Naive thymus-derived CD8-positive, alpha-beta T cell (primary cell): ENCODE data around the gene SLC6A16. TPM values are rescaled to one million over a fixed set of nuclear protein-coding genes. Genes with fewer than 3 reads are reported as not detected.

Experiments
- ATAC-seq, 2 donors: fragments of 150-1000 bp; cut with Tn5 transposase in 1 of 2; sonication (Bioruptor Pico), chemical (Tn5 transposase) in 1 of 2; 1 replicate in 1 of 2; 2 replicates in 1 of 2; pipeline ENCODE4 v1.10.0; 2021; ENCODE audit warnings: mild to moderate bottlenecking in 2 of 2, moderate library complexity in 2 of 2
- POLR2A ChIA-PET: fragments of 350-600 bp; sonication (Branson Sonifier 250); formaldehyde crosslinking; loops from one replicate; lab custom pipeline; 2021; ENCODE audit warnings: antibody characterized with exemption; lab: Charles Lee
- DNase-seq, 10 donors: peaks; one replicate each; pipeline versions ENCODE4 v3.0.0 to v3.0.0-alpha.2; 2020 to 2022
- H3K27ac Mint-ChIP-seq, 10 donors: one replicate each; pipeline ENCODE4 v1.8.0; 2020 to 2022; ENCODE audit warnings: mild to moderate bottlenecking in 10 of 10, mixed read lengths in 10 of 10, moderate library complexity in 4 of 10, inconsistent platforms in 1 of 10
- H3K27me3 Mint-ChIP-seq, 5 donors: one replicate each; pipeline ENCODE4 v1.8.0; 2021 to 2022; ENCODE audit warnings: mixed read lengths in 5 of 5
- H3K36me3 Mint-ChIP-seq, 3 donors: one replicate each; pipeline ENCODE4 v1.8.0; 2020 to 2022; ENCODE audit warnings: mixed read lengths in 3 of 3, mild to moderate bottlenecking in 2 of 3, inconsistent platforms in 1 of 3
- H3K4me1 Mint-ChIP-seq, 4 donors: one replicate each; pipeline ENCODE4 v1.8.0; 2021 to 2022; ENCODE audit warnings: mixed read lengths in 4 of 4
- H3K4me3 Mint-ChIP-seq, 10 donors: one replicate each; pipeline ENCODE4 v1.8.0; 2020 to 2022; ENCODE audit warnings: mild to moderate bottlenecking in 10 of 10, mixed read lengths in 10 of 10, moderate library complexity in 6 of 10, inconsistent platforms in 1 of 10
- H3K9me3 Mint-ChIP-seq, 9 donors: one replicate each; pipeline ENCODE4 v1.8.0; 2020 to 2022; ENCODE audit warnings: mixed read lengths in 9 of 9, mild to moderate bottlenecking in 3 of 9, inconsistent platforms in 1 of 9, moderate library complexity in 1 of 9
- polyA plus RNA-seq, 3 donors: library from polyadenylated mRNA; unstranded; fragments of 300-500 nt; fragmentation: Illumina TruSeq; gene quantifications; one replicate each; pipeline ENCODE4 v1.2.3, GENCODE V29; 2021
- total RNA-seq, 8 experiments: library from RNA in 2 of 8; stranded (reverse) in 2 of 8; gene quantifications; one replicate each; pipeline ENCODE4 v1.2.3 and lab custom pipeline; 2021 to 2026

The SLC6A16 gene
- total and polyA plus RNA-seq, 5 experiments from 2014 or later = 0.97 to 6.9 (median 1.5) TPM

DNA sequence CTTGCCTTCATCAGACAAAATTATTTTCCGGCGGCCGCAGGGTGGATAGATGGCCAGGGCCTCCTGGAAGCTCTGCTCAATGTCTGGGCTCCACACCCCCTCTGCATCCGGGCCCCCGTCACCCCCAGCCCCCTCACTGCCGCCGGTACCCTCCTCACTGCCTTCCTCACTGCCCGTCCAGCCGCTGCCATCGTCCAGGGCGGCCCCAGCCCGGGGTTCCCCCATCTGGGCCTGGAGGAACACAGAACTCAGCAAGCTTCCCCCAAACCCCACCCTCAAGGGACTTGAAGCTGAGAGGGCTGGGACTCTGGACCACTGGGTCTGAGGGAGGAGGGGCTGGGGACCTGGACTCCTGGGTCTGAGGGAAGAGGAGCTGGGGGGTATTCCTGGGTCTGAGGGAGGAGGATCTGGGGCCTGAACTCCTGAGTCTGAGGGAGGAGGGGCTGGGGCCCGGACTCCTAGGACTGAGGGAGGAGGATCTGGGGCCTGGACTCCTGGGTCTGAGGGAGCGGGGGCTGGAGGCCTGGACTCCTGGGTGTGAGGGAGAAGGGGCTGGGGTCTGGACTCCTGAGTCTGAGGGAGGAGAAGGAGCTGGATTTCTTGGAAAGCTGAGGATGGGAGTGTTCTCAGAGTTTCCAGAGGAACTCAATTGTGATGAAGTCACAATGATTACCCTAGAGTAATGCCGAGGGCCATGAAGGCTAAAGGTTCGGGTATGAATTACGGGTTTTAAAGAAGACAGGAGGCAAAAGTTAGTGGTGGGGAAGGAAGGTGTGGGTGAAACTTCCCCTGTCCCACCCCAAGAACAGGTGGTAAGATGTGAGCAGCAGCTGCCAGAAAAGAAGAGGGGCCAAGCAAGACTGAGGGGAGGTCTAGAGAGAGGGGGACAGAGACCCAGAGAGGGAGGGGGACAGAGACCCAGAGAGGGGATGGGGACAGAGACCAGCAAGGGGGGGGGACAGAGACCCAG is 35.1 kb upstream of the SLC6A16 start:
- Mint-ChIP-seq H3K9me3 (no peaks in the 10 kb centered on the region), H3K36me3 (no peaks in the 10 kb centered on the region), H3K4me1 (peaks cover 15 to 34% (median 30%) of the 10 kb centered on the region in 4 donors), H3K27ac (peak overlapping the region in 6 of 10 donors; percentile 17 to 77 (median 55)), H3K4me3 (peak overlapping the region in 8 of 10 donors; percentile 25 to 73 (median 46)), H3K27me3 (peaks cover 4 to 31% (median 10%) of the 10 kb centered on the region in 5 donors)
- POLR2A ChIA-PET = interaction anchor here (1.3 kb wide), 1 partner anchor 10 kb away, joined by 3 read pairs; no protein-coding TSS in a partner anchor
- DNase-seq (no peak), ATAC-seq (peak in 1 of 2 donors; percentile 15)

DNA sequence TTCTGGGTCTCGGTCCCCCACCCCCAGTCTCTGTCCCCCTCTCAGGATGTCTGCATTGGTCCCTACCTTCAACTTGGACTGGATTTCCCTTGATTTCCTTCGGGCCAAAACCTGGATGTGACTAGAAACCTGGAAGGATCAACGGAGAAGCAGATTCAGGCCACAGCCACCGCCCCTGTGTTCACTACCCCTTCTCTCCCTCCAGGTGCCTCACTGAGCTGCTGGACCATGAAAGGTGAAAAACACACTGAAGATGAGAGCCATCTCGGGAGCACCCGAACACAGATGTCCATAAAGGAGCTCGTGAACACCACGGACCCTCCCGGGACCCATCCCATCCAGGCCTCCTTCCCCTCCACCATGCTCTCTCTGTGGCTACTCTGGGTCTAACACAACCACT is 32.2 kb upstream of the SLC6A16 start:
- Mint-ChIP-seq H3K27me3 (peaks cover 4 to 40% (median 11%) of the 10 kb centered on the region in 5 donors), H3K4me1 (peaks cover 19 to 31% (median 27%) of the 10 kb centered on the region in 4 donors), H3K36me3 (no peaks in the 10 kb centered on the region), H3K27ac (no peak overlapping the region), H3K9me3 (no peaks in the 10 kb centered on the region), H3K4me3 (no peak overlapping the region)
- DNase-seq (no peak), ATAC-seq (no peak)
- POLR2A ChIA-PET = interaction anchor here (0.6 to 1.0 kb wide), 2 partner anchors 9 to 10 kb away, joined by 3 to 9 read pairs; no protein-coding TSS in a partner anchor

DNA sequence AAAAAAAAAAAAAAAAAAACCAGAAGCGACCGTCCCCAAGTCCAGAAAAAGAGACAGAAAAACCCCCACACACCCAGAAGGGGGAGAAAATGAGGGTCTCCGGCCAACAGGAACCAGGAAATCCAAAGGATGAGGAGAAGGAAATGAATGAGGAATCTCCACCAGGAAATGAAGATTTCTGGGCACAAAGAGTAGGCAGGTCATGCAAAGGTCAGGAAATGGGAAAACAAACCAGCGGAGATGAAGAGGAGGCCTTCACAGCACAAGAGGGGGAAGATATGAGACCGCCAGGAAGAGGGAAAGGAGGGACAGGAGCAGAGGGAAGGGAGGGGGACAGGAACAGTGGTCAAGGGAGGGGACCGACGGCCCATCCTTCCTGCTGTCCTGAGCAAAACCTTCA is 31.4 kb upstream of the SLC6A16 start:
- ATAC-seq (no peak), DNase-seq (no peak)
- no peaks in the 10 kb centered on the region for H3K36me3 Mint-ChIP-seq
- H3K27me3 Mint-ChIP-seq = peaks cover 4 to 40% (median 11%) of the 10 kb centered on the region in 5 donors
- POLR2A ChIA-PET = interaction anchor here (0.6 kb wide), 1 partner anchor 18 kb away, joined by 3 read pairs; no protein-coding TSS in a partner anchor
- H3K4me3 Mint-ChIP-seq = peak overlapping the region in 1 of 10 donors; percentile 6
- H3K9me3 Mint-ChIP-seq = no peaks in the 10 kb centered on the region
- H3K4me1 Mint-ChIP-seq = peaks cover 19 to 31% (median 22%) of the 10 kb centered on the region in 4 donors
- H3K27ac Mint-ChIP-seq = no peak overlapping the region

DNA sequence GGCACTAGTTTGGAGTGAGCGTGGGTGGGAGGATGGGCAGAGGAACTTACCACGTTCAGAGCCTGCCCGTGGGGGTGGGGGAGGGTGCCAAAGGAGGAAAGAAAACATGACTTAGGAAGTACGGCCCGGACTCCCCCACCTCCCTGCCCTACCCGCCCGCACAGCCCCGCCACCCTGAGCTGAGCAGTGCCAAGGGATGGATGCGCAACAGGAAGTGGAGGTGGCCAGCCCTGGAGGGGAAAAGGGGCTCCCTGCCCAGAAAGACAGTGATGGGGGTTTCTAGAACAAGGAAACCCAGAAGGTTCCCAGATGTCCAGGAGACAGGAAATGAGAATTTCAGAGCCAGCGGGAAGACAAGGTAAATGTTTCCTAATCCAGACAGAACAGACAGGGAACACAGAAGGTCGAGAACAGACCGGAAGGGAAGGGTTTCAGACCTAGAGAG is 30.9 kb upstream of the SLC6A16 start:
- Mint-ChIP-seq H3K27me3 (peaks cover 4 to 40% (median 11%) of the 10 kb centered on the region in 5 donors), H3K27ac (no peak overlapping the region), H3K4me3 (peak overlapping the region in 1 of 10 donors; percentile 54), H3K36me3 (no peaks in the 10 kb centered on the region), H3K4me1 (peaks cover 16 to 28% (median 20%) of the 10 kb centered on the region in 4 donors), H3K9me3 (no peaks in the 10 kb centered on the region)
- POLR2A ChIA-PET = interaction anchor here (0.6 kb wide), 1 partner anchor 19 kb away, joined by 3 read pairs; no protein-coding TSS in a partner anchor
- DNase-seq (no peak), ATAC-seq (no peak)

DNA sequence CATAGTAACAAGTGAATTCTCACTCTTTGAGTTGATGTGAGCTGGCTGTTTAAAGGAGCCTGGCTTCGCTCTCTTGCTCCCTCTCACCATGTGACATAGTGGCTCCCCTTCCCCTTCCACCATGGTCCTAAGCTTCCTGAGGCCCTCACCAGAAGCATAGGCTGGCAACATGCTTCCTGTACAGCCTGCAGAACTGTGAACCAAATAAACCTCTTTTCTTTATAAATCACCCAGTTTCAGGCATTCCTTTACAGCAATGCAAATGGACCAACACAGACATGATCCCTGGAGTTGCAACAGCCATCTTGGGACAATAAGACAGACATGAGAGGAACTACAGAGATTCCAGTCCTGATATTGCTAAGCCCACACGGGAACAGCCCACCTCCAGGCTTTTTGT is 24.6 kb upstream of the SLC6A16 start:
- POLR2A ChIA-PET = interaction anchor here (0.7 to 1.3 kb wide), 3 partner anchors 16 to 511 kb away, joined by 3 to 5 read pairs (median 4); no protein-coding TSS in a partner anchor
- ATAC-seq (no peak), DNase-seq (no peak)
- Mint-ChIP-seq H3K9me3 (no peaks in the 10 kb centered on the region), H3K4me1 (peaks cover 0 to 15% (median 9%) of the 10 kb centered on the region in 4 donors), H3K36me3 (no peaks in the 10 kb centered on the region), H3K27ac (no peak overlapping the region), H3K4me3 (no peak overlapping the region), H3K27me3 (peaks cover 0 to 12% (median 2%) of the 10 kb centered on the region in 5 donors)

DNA sequence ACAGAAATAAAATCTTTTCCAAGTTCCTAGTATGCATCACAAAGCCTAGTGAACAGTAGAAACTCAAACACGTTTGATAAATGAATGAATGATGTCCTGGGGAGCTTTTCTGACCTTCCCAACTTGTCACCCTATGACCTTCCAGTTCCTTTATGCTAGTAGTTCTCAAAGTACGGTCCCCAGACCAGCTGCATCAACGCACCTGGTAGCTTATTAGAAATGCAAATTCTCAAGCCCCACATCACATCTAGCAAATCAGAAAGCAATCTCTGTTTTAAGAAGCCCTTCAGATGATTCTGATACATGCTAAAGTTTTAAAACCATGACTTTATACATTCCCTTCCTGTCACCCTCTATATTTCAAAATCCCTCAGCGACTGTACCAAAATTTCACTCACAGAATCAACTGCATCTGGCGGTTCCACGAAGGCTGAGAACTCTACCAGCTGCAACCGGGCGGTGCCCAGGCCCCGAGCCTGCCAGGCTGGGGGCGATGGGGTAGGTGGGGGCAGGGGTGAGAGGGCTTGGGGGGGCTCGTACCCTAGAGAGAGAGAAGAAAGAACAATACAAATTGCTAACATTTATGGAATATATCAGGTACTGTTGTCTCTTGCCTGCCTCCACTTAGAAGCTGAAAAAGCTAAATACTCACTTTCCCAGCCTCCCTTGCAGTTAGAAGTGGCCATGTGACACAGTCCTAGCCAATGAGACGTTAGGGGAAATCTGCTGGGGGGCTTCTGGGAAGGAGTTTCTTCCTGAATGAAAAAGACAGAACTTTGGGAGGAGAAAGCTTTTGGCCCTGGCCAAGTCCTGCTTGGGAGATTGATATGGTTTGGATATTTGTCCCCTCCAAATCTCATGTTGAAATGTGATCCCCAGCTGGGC is 23.6 kb upstream of the SLC6A16 start:
- no peaks in the 10 kb centered on the region for H3K36me3 Mint-ChIP-seq
- DNase-seq = no peak
- no peak overlapping the region for H3K27ac Mint-ChIP-seq
- no peaks in the 10 kb centered on the region for H3K9me3 Mint-ChIP-seq
- POLR2A ChIA-PET = interaction anchor here (1.3 to 1.6 kb wide), 2 partner anchors 9 to 15 kb away, joined by 3 to 9 read pairs; no protein-coding TSS in a partner anchor
- peaks cover 0 to 9% (median 0%) of the 10 kb centered on the region in 5 donors for H3K27me3 Mint-ChIP-seq
- H3K4me1 Mint-ChIP-seq = peaks cover 0 to 17% (median 10%) of the 10 kb centered on the region in 4 donors
- no peak for ATAC-seq
- no peak overlapping the region for H3K4me3 Mint-ChIP-seq

DNA sequence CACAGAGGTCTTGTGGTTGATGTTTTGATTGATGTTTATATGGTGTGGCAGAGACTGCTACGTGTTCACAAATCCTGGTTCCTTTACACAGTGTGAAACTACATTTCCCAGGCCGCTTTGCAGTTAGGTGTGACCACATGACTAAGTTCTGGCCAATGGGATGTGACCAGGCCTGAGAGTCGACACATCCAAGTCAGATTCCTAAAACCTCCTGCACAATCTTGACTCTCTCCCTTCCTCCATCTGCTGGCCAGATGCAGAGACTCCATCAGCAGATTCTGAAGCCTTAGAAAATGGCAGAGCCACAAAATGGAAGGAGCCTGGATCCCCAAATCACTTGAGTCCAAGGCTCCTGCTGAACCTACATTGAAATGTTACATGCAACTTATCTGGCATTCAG is 22.8 kb upstream of the SLC6A16 start:
- ATAC-seq = peak in 1 of 2 donors; percentile 30
- POLR2A ChIA-PET = interaction anchor here (0.6 to 1.6 kb wide), 3 partner anchors 10 to 1758 kb away, joined by 3 to 9 read pairs (median 3); partner anchors contain the start of gene CD37
- Mint-ChIP-seq H3K27ac (peak overlapping the region in 1 of 10 donors; percentile 75), H3K4me3 (no peak overlapping the region), H3K36me3 (peaks cover 0 to 3% (median 0%) of the 10 kb centered on the region in 3 donors), H3K4me1 (peaks cover under 1 to 18% (median 10%) of the 10 kb centered on the region in 4 donors), H3K9me3 (no peaks in the 10 kb centered on the region), H3K27me3 (peaks cover 0 to 2% (median 0%) of the 10 kb centered on the region in 5 donors)
- DNase-seq = no peak

DNA sequence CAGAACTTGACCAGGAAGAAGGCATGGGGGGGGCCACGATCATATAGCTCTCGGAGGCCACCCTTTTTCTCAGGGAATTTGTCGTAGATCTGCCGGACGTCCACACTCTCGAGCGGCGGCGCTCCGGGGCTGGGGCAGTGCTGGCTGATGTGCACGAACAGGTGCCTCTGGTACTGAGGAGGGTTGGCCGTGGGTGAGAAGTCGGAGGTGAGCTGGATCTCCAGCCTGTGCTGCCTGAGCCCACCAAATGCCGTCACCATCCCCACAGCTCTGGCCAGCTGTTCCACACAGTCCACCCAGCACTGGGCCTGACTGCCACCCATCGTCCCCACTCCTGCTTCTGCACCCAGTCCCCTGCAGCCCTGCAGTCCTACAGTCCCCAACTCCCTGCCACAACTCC is 22.2 kb upstream of the SLC6A16 start:
- H3K27ac Mint-ChIP-seq = no peak overlapping the region
- DNase-seq = no peak

DNA sequence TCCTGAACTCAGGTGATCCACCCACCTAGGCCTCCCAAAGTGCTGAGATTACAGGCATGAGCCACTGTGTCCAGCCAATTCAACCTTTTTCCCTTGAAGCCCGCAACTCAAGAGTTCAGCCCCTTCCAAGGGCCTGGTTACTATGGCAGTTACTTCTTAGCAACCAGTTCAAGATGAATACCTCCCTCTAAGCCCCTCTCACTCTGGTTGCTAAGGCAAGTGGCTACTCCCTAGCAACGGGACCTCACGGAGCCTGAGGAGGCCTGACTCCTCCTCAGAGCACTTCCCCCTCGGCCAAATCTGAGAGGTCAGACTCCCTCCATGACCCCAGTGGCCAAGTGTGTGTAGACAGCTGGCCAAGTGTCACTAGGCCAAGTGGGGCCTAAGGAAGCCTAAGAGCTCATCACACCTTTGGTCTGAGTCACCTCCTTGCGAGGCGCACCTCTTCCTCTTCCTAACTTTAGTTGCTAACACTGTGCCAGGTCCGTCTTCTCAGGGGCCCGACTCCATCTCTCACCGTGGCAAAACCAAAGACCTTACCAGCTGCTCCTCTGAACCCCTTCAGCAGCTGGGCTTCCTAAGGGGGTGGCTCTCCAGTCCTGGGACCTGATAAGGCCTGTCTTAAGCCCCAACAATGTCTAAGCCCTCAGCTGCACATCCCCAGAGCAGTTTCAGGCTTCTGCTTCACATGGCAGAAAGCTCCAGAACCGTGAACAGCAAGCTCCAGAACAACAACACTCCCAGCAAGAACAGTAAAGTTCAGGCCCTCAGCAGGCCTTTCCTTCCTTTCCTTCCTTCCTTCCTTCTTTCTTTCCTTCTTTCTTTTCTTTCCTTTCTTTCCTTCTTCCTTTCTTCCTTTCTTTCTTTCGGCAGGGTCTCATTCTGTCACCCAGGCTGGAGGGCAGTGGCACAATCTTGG is 19.8 kb upstream of the SLC6A16 start:
- no peak for DNase-seq
- Mint-ChIP-seq H3K36me3 (peaks cover 0 to 18% (median 0%) of the 10 kb centered on the region in 3 donors), H3K27me3 (no peaks in the 10 kb centered on the region), H3K4me1 (peaks cover 11 to 38% (median 18%) of the 10 kb centered on the region in 4 donors), H3K4me3 (no peak overlapping the region), H3K9me3 (no peaks in the 10 kb centered on the region), H3K27ac (peak overlapping the region in 8 of 10 donors; percentile 14 to 87 (median 70))
- ATAC-seq = no peak
- POLR2A ChIA-PET = interaction anchor here (1.1 to 1.2 kb wide), 2 partner anchors 9 to 13 kb away, joined by 4 to 5 read pairs; partner anchors contain the start of gene CD37

More for the DNA sequence above, 22.2 kb upstream of the SLC6A16 start:
- ATAC-seq = no peak
- POLR2A ChIA-PET = interaction anchor here (0.6 to 1.6 kb wide), 3 partner anchors 10 to 1757 kb away, joined by 3 to 9 read pairs (median 3); partner anchors contain the start of gene CD37
- peaks cover 4 to 21% (median 12%) of the 10 kb centered on the region in 4 donors for H3K4me1 Mint-ChIP-seq
- no peaks in the 10 kb centered on the region for H3K9me3 Mint-ChIP-seq
- H3K4me3 Mint-ChIP-seq = no peak overlapping the region
- peaks cover 0 to 6% (median 0%) of the 10 kb centered on the region in 3 donors for H3K36me3 Mint-ChIP-seq
- H3K27me3 Mint-ChIP-seq = no peaks in the 10 kb centered on the region

DNA sequence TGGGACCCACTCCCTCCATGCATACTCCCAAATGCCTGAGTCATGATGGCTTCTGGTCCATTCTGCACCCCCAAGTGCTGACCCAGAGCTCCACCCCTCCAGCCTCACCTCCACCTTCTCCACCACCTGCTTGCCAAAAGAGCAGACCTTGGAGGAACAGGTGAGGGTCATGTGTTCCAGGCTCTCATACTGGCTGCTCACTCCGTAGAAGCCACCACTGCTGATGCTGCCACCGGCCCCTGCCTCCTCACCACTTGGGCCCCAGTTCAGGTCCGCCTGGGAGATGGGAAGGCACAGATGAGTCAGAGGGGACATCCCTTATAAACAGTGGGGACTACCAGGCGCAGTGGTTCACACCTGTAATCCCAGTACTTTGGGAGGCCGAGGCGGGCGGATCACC is 18.1 kb upstream of the SLC6A16 start:
- POLR2A ChIA-PET = interaction anchor here (0.6 to 2.4 kb wide), 2 partner anchors 10 to 13 kb away, joined by 7 to 10 read pairs; no protein-coding TSS in a partner anchor
- Mint-ChIP-seq H3K27ac (peak overlapping the region in 6 of 10 donors; percentile 30 to 81 (median 66)), H3K4me1 (peaks cover 18 to 47% (median 25%) of the 10 kb centered on the region in 4 donors), H3K36me3 (peaks cover 0 to 30% (median 5%) of the 10 kb centered on the region in 3 donors), H3K27me3 (no peaks in the 10 kb centered on the region), H3K4me3 (no peak overlapping the region), H3K9me3 (no peaks in the 10 kb centered on the region)
- ATAC-seq (no peak), DNase-seq (no peak)
